GM12878 (cell line): ENCODE measurements around the gene INSIG1. TPM values are rescaled to one million over a fixed set of nuclear protein-coding genes. Genes with fewer than 3 reads are reported as not detected.

Source experiments
- ATAC-seq: fragments of 200-7000 bp; cut with Tn5 transposase; 3 replicates; pipeline ENCODE4 v1.9.1; 2020; ENCODE audit warnings: mild to moderate bottlenecking, moderate library complexity
- BruUV-seq: library from RNA; stranded (reverse); fragments of 400-500 nt; replicated peaks from 2 replicates; lab custom pipeline; 2021; lab: Mats Ljungman, UMichigan
- CTCF ChIA-PET: fragments of 300-600 bp; sonication (Branson Sonifier 250); formaldehyde crosslinking; extraction: SDS; loops from one replicate; lab custom pipeline; 2021; ENCODE audit warnings: inconsistent platforms; lab: Yijun Ruan, JAX
- POLR2A ChIA-PET: fragments of 350-600 bp; formaldehyde crosslinking; extraction: SDS; loops from one replicate; lab custom pipeline; 2021; ENCODE audit warnings: inconsistent platforms; lab: Charles Lee
- RAD21 ChIA-PET: fragments of 300-600 bp; sonication (Branson Sonifier 250); formaldehyde crosslinking; loops from one replicate; lab custom pipeline; 2023; ENCODE audit warnings: antibody characterized with exemption; ENCODE audit not compliant: unreplicated experiment; lab: Charles Lee
- SMC1A ChIA-PET: fragments of 300-600 bp; sonication (Branson Sonifier 250); formaldehyde crosslinking; loops from one replicate; lab custom pipeline; 2023; ENCODE audit not compliant: unreplicated experiment, uncharacterized antibody; lab: Charles Lee
- DNase-seq: peaks from one replicate; pipeline ENCODE4 v3.0.0-alpha.2; 2011; ENCODE audit warnings: low read depth, low spot score
- FAIRE-seq: peaks from 3 replicates; lab custom pipeline; 2011; peaks lifted over from hg19 to GRCh38; lab: Jason Lieb, UNC
- H2AFZ ChIP-seq: 2 replicates; pipeline ENCODE4 v1.6.0; 2011; ENCODE audit warnings: low read depth, low read length, control low read depth; ENCODE audit not compliant: control insufficient read depth
- H3K27ac ChIP-seq: 2 replicates; pipeline ENCODE4 v1.5.1; 2011; ENCODE audit warnings: control low read depth; ENCODE audit not compliant: control insufficient read depth, insufficient read depth
- H3K27me3 ChIP-seq, 2 experiments: replicated peaks in 1 of 2; 2 replicates each; pipeline versions ENCODE4 v1.6.0 to v1.6.1; 2011; ENCODE audit warnings: low read length in 1 of 2; ENCODE audit not compliant: control insufficient read depth in 2 of 2, insufficient read depth in 2 of 2
- H3K36me3 ChIP-seq, 2 experiments: 2 replicates each; pipeline ENCODE4 v1.5.1; 2011; ENCODE audit warnings: low read length in 1 of 2; ENCODE audit not compliant: control insufficient read depth in 2 of 2, insufficient read depth in 2 of 2
- H3K4me1 ChIP-seq: 2 replicates; pipeline ENCODE4 v1.6.1; 2011; ENCODE audit warnings: mild to moderate bottlenecking, low read length, moderate library complexity, mixed read lengths; ENCODE audit not compliant: control insufficient read depth, insufficient read depth
- H3K4me2 ChIP-seq: 2 replicates; pipeline ENCODE4 v1.6.0; 2011; ENCODE audit warnings: control low read depth; ENCODE audit not compliant: control insufficient read depth, insufficient read depth
- H3K4me3 ChIP-seq: fragments of 200-600 bp; sonication (generic); 2 replicates; pipeline ENCODE4 v1.5.1; 2016
- H3K79me2 ChIP-seq: 2 replicates; pipeline ENCODE4 v1.6.0; 2011; ENCODE audit warnings: low read length; ENCODE audit not compliant: control insufficient read depth, insufficient read depth
- H3K9ac ChIP-seq: 2 replicates; pipeline ENCODE4 v1.8.0; 2011; ENCODE audit warnings: low read length, control low read depth, mixed read lengths; ENCODE audit not compliant: control insufficient read depth, insufficient read depth
- H3K9me3 ChIP-seq: replicated peaks from 3 replicates; pipeline ENCODE4 v1.5.1; 2011; ENCODE audit warnings: mild to moderate bottlenecking, low read length; ENCODE audit not compliant: control insufficient read depth, insufficient read depth
- H4K20me1 ChIP-seq: 2 replicates; pipeline ENCODE4 v1.6.0; 2011; ENCODE audit not compliant: control insufficient read depth, insufficient read depth
- BACH1 ChIP-seq: fragments of 450-650 bp; IDR thresholded peaks from 2 replicates; pipeline ENCODE4 v1.6.1; 2017; ENCODE audit warnings: mild to moderate bottlenecking, borderline replicate concordance
- E4F1 ChIP-seq: fragments of 450-650 bp; IDR thresholded peaks from 2 replicates; pipeline ENCODE4 v1.6.1; 2018; ENCODE audit warnings: borderline replicate concordance, mild to moderate bottlenecking; ENCODE audit not compliant: partially characterized antibody
- ELK1 ChIP-seq: IDR thresholded peaks from 2 replicates; pipeline ENCODE4 v1.6.1; 2012; ENCODE audit warnings: low read depth, low read length, improper control_type of control experiment
- GABPA ChIP-seq: IDR thresholded peaks from 2 replicates; pipeline ENCODE4 v1.6.1; 2014; ENCODE audit warnings: antibody characterized with exemption, low read depth, mild to moderate bottlenecking, inconsistent platforms
- KLF5 ChIP-seq: fragments of 450-650 bp; IDR thresholded peaks from 2 replicates; pipeline ENCODE4 v1.6.1; 2014; ENCODE audit warnings: mild to moderate bottlenecking; ENCODE audit not compliant: partially characterized antibody
- PML ChIP-seq: IDR thresholded peaks from 2 replicates; pipeline ENCODE4 v1.6.1; 2012; ENCODE audit warnings: low read length, inconsistent platforms
- RB1 ChIP-seq: fragments of 450-650 bp; formaldehyde crosslinking; IDR thresholded peaks from 2 replicates; pipeline ENCODE4 v1.6.1; 2017; ENCODE audit warnings: mild to moderate bottlenecking, borderline replicate concordance
- TCF12 ChIP-seq: IDR thresholded peaks from 2 replicates; pipeline ENCODE4 v1.6.1; 2011; ENCODE audit warnings: low read depth, mild to moderate bottlenecking, low read length
- USF2 ChIP-seq: IDR thresholded peaks from 2 replicates; pipeline ENCODE4 v1.6.1; 2011; ENCODE audit warnings: low read depth, low read length, improper control_type of control experiment, borderline replicate concordance
- YY1 ChIP-seq: IDR thresholded peaks from 2 replicates; pipeline ENCODE4 v1.6.1; 2011; ENCODE audit warnings: low read depth, mild to moderate bottlenecking, low read length
- WGBS: methylation state at CpG from one replicate; pipeline ENCODE4 v1.1.6; 2016; ENCODE audit warnings: low lambda C conversion rate; ENCODE audit not compliant: insufficient replicate concordance, insufficient coverage; ENCODE audit errors: missing lambda C conversion rate; 5-methylcytosine and 5-hydroxymethylcytosine counted together
- in situ Hi-C: fragments of 300-500 bp; cut with MboI; formaldehyde crosslinking; loops from 9 replicates; pipeline ENCODE4 v1.14.3; 2018; ENCODE audit warnings: mixed read lengths
- intact Hi-C: fragments of 100-400 bp; cut with micrococcal nuclease; formaldehyde crosslinking; loops from one replicate; pipeline ENCODE4 v1.14.2; 2022; ENCODE audit not compliant: unreplicated experiment
- polyA plus RNA-seq, 11 experiments: library from polyadenylated mRNA; depleted of rRNA in 4 of 11; unstranded in 6 of 11; stranded (reverse) in 5 of 11; fragments of >200 nt; fragmentation: Nextera tagmentation in 4 of 11; fragmentation: Illumina TruSeq in 1 of 11; extraction: Ambion mirVana in 4 of 11; extraction: Trizol in 1 of 11; gene quantifications; 1 replicate in 1 of 11; 2 replicates in 10 of 11; pipeline versions ENCODE4 v1.2.1 to v1.2.3, GENCODE V29; 2011 to 2016; ENCODE audit warnings: inconsistent platforms in 2 of 11, missing spikeins in 2 of 11, low read depth in 1 of 11
- total RNA-seq, 4 experiments: library from RNA; depleted of rRNA in 3 of 4; stranded (reverse); fragments of >200 nt in 3 of 4; fragmentation: Illumina TruSeq in 1 of 4; extraction: Trizol in 1 of 4; gene quantifications; 2 replicates each; pipeline versions ENCODE4 v1.2.1 to v1.2.3, GENCODE V29; 2013 to 2021

The INSIG1 gene
- total and polyA plus RNA-seq, 10 of the 15 experiments (the other 5 are each of a cell fraction or from before 2014, with no cell fraction given), result 29.6 to 168 (median 91.1) TPM

GRCh38 chr7:155291729-155292128 lies 5.9 kb upstream of the INSIG1 start:
- H3K36me3 ChIP-seq, result no peaks in the 10 kb centered on the region
- no peak for DNase-seq
- ChIA-PET SMC1A (no interaction called here), RAD21 (interaction anchor here (1.3 kb wide), 1 partner anchor 87 kb away, joined by 6 read pairs; no protein-coding TSS in a partner anchor), CTCF (interaction anchor here (0.8 to 1.0 kb wide), 2 partner anchors 9 to 11 kb away, joined by 3 read pairs; no protein-coding TSS in a partner anchor), POLR2A (interaction anchor here (0.7 kb wide), 1 partner anchor 9 kb away, joined by 6 read pairs; no protein-coding TSS in a partner anchor)
- no peaks in the 10 kb centered on the region; a peak in 1 of 4 replicates for H3K27me3 ChIP-seq
- intact Hi-C loops (loop anchor here (10.0 kb wide), 1 partner anchor 427 kb away; no protein-coding TSS in a partner anchor), in situ Hi-C loops (loop anchor here (10.0 kb wide), 1 partner anchor 87 kb away; no protein-coding TSS in a partner anchor)
- BruUV-seq, result no TSS peak
- WGBS, result 58% methylated on average over 5 of the region's 5 CpGs
- FAIRE-seq, result no peak
- no peak overlapping the region for H2AFZ ChIP-seq
- no peak overlapping the region for H3K9ac ChIP-seq
- no peak overlapping the region for H3K27ac ChIP-seq
- no peaks in the 10 kb centered on the region; the same call in 2 of the 3 replicates for H3K9me3 ChIP-seq
- no peak for TF ChIP-seq TCF12
- TF ChIP-seq BACH1, result no peak
- no peak for TF ChIP-seq E4F1
- no peak for TF ChIP-seq YY1
- TF ChIP-seq KLF5, result no peak
- no peak for TF ChIP-seq GABPA
- no peak for TF ChIP-seq USF2
- TF ChIP-seq RB1, result no peak
- no peak for TF ChIP-seq ELK1
- no peak for TF ChIP-seq PML
- H3K4me2 ChIP-seq, result no peak overlapping the region
- no peaks in the 10 kb centered on the region for H4K20me1 ChIP-seq
- peaks cover 3% of the 10 kb centered on the region for H3K79me2 ChIP-seq
- H3K4me1 ChIP-seq, result peaks cover 3% of the 10 kb centered on the region; the same call in 1 of the 2 replicates
- no peak overlapping the region for H3K4me3 ChIP-seq
- ATAC-seq, result no peak
